Neural crest cell (in vitro differentiated cells): ENCODE results near the gene MARK3. TPM values are rescaled to one million over a fixed set of nuclear protein-coding genes. Genes with fewer than 3 reads are reported as not detected.

Experiments used
- DNase-seq: peaks from one replicate; pipeline ENCODE4 v3.0.0; 2021; ENCODE audit warnings: low read depth, mixed read lengths, low spot score
- H3K27ac Mint-ChIP-seq: one replicate; pipeline ENCODE4 v1.8.0; 2021; ENCODE audit warnings: mild to moderate bottlenecking, mixed read lengths; ENCODE audit not compliant: unreplicated experiment
- H3K27me3 Mint-ChIP-seq: 2 replicates; pipeline ENCODE4 v1.8.0; 2021; ENCODE audit warnings: low read depth, mild to moderate bottlenecking, mixed read lengths
- H3K36me3 Mint-ChIP-seq: 2 replicates; pipeline ENCODE4 v1.8.0; 2021; ENCODE audit warnings: low read depth, mild to moderate bottlenecking, mixed read lengths
- H3K4me1 Mint-ChIP-seq: 2 replicates; pipeline ENCODE4 v1.8.0; 2021; ENCODE audit warnings: mixed read lengths
- H3K4me3 Mint-ChIP-seq: one replicate; pipeline ENCODE4 v1.8.0; 2021; ENCODE audit warnings: mild to moderate bottlenecking, mixed read lengths
- H3K9me3 Mint-ChIP-seq: 2 replicates; pipeline ENCODE4 v1.8.0; 2021; ENCODE audit warnings: mixed read lengths
- total RNA-seq: library from RNA; stranded (reverse); gene quantifications from 2 replicates; pipeline ENCODE4 v1.2.1, GENCODE V29; 2021
- TF ChIP-seq, protein P1 (sequence below): fragments of 200-600 bp; sonication (generic); conservative IDR thresholded peaks from 2 replicates; pipeline ENCODE4 v1.5.0; 2021; ENCODE audit warnings: antibody characterized with exemption, mild to moderate bottlenecking

MARK3 gene
- total RNA-seq, 1 donor from 2014 or later: 98.8 TPM

DNA sequence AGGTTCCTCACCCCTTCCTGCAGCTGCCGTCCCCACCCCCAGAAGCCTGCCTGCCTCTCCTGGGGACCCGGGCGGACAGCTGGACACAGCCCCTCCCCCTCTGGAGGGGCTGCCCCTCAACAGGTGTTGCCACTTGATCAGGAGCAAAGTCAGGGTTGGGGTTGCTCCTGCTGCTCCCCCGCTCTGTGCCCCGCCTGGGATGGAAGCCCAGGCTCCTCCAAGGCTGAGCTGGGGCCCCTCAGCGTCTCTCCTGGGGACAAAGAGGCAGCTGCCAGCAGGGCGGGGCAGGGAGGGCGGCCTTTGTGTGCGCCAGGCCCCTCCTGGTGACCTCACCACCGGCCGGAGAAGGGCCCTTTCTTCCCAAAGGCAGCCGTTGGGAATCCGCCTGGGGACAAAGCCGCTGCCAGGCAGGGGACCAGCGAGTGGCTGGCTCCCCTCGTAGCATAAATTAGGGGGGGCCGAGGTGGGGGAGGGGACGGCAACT lies 157.4 kb downstream of the MARK3 start:
- Mint-ChIP-seq H3K27ac (peak overlapping the region; percentile 97), H3K4me1 (peaks cover 19% of the 10 kb centered on the region), H3K9me3 (no peaks in the 10 kb centered on the region), H3K36me3 (no peaks in the 10 kb centered on the region), H3K4me3 (peak overlapping the region; percentile 62), H3K27me3 (no peaks in the 10 kb centered on the region)
- DNase-seq: peak; percentile 83
- TF ChIP-seq, protein P1, sequence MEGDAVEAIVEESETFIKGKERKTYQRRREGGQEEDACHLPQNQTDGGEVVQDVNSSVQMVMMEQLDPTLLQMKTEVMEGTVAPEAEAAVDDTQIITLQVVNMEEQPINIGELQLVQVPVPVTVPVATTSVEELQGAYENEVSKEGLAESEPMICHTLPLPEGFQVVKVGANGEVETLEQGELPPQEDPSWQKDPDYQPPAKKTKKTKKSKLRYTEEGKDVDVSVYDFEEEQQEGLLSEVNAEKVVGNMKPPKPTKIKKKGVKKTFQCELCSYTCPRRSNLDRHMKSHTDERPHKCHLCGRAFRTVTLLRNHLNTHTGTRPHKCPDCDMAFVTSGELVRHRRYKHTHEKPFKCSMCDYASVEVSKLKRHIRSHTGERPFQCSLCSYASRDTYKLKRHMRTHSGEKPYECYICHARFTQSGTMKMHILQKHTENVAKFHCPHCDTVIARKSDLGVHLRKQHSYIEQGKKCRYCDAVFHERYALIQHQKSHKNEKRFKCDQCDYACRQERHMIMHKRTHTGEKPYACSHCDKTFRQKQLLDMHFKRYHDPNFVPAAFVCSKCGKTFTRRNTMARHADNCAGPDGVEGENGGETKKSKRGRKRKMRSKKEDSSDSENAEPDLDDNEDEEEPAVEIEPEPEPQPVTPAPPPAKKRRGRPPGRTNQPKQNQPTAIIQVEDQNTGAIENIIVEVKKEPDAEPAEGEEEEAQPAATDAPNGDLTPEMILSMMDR: no peak

DNA sequence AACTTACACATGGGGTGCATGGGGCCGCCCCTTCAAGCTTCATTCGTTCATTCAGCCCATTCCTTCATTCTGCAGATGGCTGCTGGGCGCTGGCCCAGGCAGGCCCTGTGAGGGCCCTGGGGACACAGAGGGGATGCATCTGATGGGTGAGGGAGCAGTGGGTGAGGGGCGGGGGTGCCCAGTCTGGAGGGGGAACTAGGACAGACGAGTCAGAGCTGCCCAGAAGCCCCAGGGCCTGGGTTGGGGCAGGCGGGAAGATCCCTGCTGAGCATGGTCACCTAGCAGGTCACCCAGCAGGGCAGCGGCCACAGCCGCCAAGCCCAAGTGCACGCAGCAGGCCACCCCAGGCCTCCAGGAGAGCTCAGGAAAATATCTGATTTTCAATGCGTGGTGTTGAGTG lies 157.9 kb downstream of the MARK3 start:
- peak overlapping the region; percentile 62 for H3K4me3 Mint-ChIP-seq
- H3K4me1 Mint-ChIP-seq: peaks cover 19% of the 10 kb centered on the region
- TF ChIP-seq, protein P1: no peak
- no peaks in the 10 kb centered on the region for H3K36me3 Mint-ChIP-seq
- H3K27me3 Mint-ChIP-seq: no peaks in the 10 kb centered on the region
- no peaks in the 10 kb centered on the region for H3K9me3 Mint-ChIP-seq
- peak overlapping the region; percentile 96 for H3K27ac Mint-ChIP-seq
- no peak for DNase-seq

DNA sequence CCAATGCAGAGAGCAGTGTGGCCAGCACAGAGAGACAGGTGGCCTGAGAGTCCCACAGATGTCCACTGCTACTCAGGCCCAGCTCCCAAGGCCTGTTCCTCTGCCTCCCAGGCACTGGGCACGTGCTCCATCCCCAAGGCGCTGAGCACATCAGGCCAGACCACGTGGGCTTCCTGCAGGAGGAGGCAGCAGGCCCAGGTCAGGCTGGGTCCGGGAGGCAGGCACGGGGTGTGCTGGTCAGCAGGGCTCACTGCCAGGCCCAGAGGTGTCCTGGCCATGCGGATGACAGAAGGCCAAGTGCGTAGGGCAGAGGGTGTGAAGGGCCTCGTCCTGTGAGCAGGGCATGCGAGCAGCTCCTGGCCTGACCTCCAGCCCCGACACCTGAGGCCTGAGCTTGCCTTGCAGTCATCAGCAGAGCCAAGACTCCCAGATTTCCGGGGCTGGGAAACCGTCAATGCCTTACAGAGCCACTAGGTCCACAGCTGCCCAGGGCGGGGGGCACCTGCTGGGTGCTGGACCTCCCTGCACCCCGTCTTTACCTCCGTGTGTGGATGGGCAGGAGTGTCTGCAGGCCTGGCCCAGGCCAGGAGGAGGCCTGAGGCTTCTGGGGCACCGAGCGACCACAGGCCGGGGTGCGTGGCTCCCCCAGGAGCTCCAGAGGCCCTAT lies 158.6 kb downstream of the MARK3 start:
- Mint-ChIP-seq H3K4me1 (peaks cover 19% of the 10 kb centered on the region), H3K4me3 (no peak overlapping the region), H3K27me3 (no peaks in the 10 kb centered on the region), H3K9me3 (no peaks in the 10 kb centered on the region), H3K36me3 (no peaks in the 10 kb centered on the region), H3K27ac (no peak overlapping the region)
- TF ChIP-seq, protein P1: no peak
- DNase-seq: no peak

DNA sequence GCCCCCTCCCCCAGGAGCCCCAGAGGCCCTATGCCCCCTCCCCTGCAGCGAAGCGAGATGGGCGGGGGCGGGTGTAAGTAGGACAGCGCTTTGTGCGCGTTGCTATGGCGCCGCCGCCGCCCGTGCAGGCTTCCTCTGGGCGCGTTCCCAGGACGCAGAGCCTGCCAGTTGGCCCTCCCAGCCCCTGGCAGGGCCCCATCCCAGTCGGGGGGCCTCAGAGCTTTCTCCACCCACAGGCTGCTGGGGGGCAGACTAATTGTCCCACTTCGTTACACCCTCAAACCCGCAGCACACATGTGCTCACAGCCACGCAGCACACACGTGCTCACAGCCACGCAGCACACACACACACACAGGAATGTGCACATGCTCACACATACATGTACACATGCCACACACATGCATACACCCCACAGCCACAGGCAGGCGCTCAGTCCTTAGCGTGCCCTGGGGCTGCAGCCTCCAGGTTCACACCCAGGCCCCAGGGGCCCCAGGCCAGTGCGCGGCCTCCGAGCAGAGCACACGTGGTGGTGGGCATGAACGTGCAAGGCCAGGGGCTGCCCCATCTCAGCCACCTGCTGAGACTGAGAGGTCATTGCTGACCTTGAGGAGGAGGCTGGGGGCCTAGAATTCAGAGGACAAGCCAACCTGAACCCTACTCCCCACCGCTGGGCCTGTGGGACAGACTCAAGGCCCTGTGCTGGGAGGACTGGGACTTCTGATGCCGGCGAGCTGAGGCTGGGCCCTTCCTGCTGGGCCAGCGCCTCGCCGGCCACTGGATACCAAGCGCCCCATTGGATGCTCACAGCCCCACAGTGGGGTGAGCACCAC lies 159.4 kb downstream of the MARK3 start:
- peak overlapping the region; percentile 98 for H3K27ac Mint-ChIP-seq
- H3K27me3 Mint-ChIP-seq: no peaks in the 10 kb centered on the region
- H3K9me3 Mint-ChIP-seq: no peaks in the 10 kb centered on the region
- no peaks in the 10 kb centered on the region for H3K36me3 Mint-ChIP-seq
- no peak for DNase-seq
- H3K4me3 Mint-ChIP-seq: peak overlapping the region; percentile 67
- peaks cover 17% of the 10 kb centered on the region for H3K4me1 Mint-ChIP-seq
- TF ChIP-seq, protein P1: no peak

DNA sequence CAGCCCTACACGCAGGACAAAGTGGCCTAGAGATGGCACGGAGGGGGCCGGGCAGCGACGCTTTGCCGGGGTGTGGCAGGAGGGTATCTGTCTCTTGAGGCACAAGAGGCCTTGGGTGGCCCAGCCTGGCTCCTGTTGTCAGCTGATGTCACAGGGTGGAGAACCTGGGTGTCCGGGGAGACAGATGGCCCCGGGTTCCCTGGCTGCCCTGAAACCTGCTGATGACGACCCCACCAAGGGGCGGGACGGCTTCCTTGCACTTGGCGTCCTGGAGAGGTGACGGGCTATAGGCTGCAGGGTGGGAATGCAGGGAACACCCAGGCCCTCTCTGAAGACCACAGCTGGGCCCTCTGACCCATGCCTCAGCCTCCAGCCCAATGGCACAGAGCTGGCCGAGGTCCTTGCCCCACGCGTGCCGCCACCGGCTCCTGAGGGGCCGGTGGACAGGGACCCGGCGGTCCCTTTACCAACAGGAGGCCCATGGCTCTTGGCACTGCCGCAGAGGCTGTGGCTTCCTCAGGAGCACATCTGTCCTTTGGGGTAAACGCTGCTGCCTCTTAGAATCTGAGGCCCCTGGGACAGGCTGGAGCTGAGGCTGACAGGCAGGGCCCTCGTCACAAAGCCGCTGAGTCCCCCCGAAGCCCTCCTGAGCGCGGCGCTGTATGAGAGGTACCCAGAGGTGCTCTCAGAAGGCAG lies 160.2 kb downstream of the MARK3 start:
- no peak overlapping the region for H3K4me3 Mint-ChIP-seq
- H3K9me3 Mint-ChIP-seq: no peaks in the 10 kb centered on the region
- H3K4me1 Mint-ChIP-seq: peaks cover 22% of the 10 kb centered on the region
- peak overlapping the region; percentile 19 for H3K27ac Mint-ChIP-seq
- TF ChIP-seq, protein P1: no peak
- H3K36me3 Mint-ChIP-seq: no peaks in the 10 kb centered on the region
- H3K27me3 Mint-ChIP-seq: no peaks in the 10 kb centered on the region
- DNase-seq: no peak
